OCI-LY7 (cell line): ENCODE results near the gene TNS1. TPM values are rescaled to one million over a fixed set of nuclear protein-coding genes. Genes with fewer than 3 reads are reported as not detected.

Experiments used
- BruUV-seq: library from RNA; stranded (reverse); fragments of 400-500 nt; replicated peaks from 2 replicates; lab custom pipeline; 2021; lab: Mats Ljungman, UMichigan
- CTCF ChIA-PET: fragments of 300-600 bp; sonication (Branson Sonifier 250); formaldehyde crosslinking; loops from one replicate; lab custom pipeline; 2022; ENCODE audit warnings: antibody characterized with exemption; ENCODE audit not compliant: unreplicated experiment; lab: Charles Lee
- POLR2A ChIA-PET: fragments of 300-600 bp; sonication (Branson Sonifier 250); formaldehyde crosslinking; loops from one replicate; lab custom pipeline; 2022; ENCODE audit warnings: antibody characterized with exemption; lab: Charles Lee
- DNase-seq: peaks from one replicate; pipeline ENCODE4 v3.0.0-alpha.2; 2015; ENCODE audit warnings: low spot score
- H2AFZ ChIP-seq: fragments of 200-600 bp; sonication (generic), shearing (Covaris generic); 2 replicates; pipeline ENCODE4 v1.6.1; 2014; ENCODE audit warnings: mild to moderate bottlenecking, antibody characterized with exemption, low read length, moderate library complexity
- H3K27ac ChIP-seq: fragments of 200-600 bp; sonication (generic); 2 replicates; pipeline ENCODE4 v1.5.1; 2014; ENCODE audit warnings: mixed run types, low read depth, mild to moderate bottlenecking, moderate library complexity, low read length, inconsistent platforms; ENCODE audit not compliant: poor library complexity, severe bottlenecking
- H3K36me3 ChIP-seq: fragments of 200-600 bp; sonication (generic); 2 replicates; pipeline ENCODE4 v1.6.1; 2014; ENCODE audit warnings: mild to moderate bottlenecking, antibody characterized with exemption, low read length, moderate library complexity, mixed read lengths; ENCODE audit not compliant: insufficient read depth
- H3K4me1 ChIP-seq: fragments of 200-600 bp; sonication (generic); 2 replicates; pipeline ENCODE4 v1.5.1; 2014; ENCODE audit warnings: mild to moderate bottlenecking, low read length; ENCODE audit not compliant: insufficient read depth, poor library complexity, severe bottlenecking
- H3K4me2 ChIP-seq: fragments of 200-600 bp; sonication (generic); 2 replicates; pipeline ENCODE4 v1.6.1; 2014; ENCODE audit warnings: mild to moderate bottlenecking, low read length
- H3K4me3 ChIP-seq: fragments of 200-600 bp; sonication (generic); 2 replicates; pipeline ENCODE4 v1.5.1; 2014; ENCODE audit warnings: mild to moderate bottlenecking, low read depth, low read length; ENCODE audit not compliant: poor library complexity, severe bottlenecking
- H3K79me2 ChIP-seq: fragments of 200-600 bp; sonication (generic); 2 replicates; pipeline ENCODE4 v1.6.1; 2016; ENCODE audit warnings: low read depth, mild to moderate bottlenecking, low read length, moderate library complexity, mixed read lengths; ENCODE audit not compliant: insufficient read depth
- H3K9me2 ChIP-seq: fragments of 200-600 bp; sonication (generic); 2 replicates; pipeline ENCODE4 v1.6.1; 2016; ENCODE audit warnings: mild to moderate bottlenecking, low read length, mixed read lengths; ENCODE audit not compliant: insufficient read depth
- H3K9me3 ChIP-seq: fragments of 200-600 bp; sonication (generic); 2 replicates; pipeline ENCODE4 v1.6.1; 2014; ENCODE audit warnings: mild to moderate bottlenecking, mixed run types, low read length, mixed read lengths
- H4K20me1 ChIP-seq: fragments of 200-600 bp; sonication (generic); 2 replicates; pipeline ENCODE4 v1.6.1; 2014; ENCODE audit warnings: mild to moderate bottlenecking, antibody characterized with exemption, low read length, moderate library complexity, mixed read lengths; ENCODE audit not compliant: insufficient read depth
- CTCF ChIP-seq: fragments of 200-600 bp; sonication (generic); conservative IDR thresholded peaks from 2 replicates; pipeline ENCODE4 v1.5.1; 2014; ENCODE audit warnings: mild to moderate bottlenecking, antibody characterized with exemption, low read length, moderate library complexity, mixed read lengths
- EZH2phosphoT487 ChIP-seq: fragments of 200-600 bp; sonication (generic); IDR thresholded peaks from 2 replicates; pipeline ENCODE4 v1.6.1; 2018; ENCODE audit warnings: low read depth, borderline replicate concordance, mild to moderate bottlenecking, mixed run types, antibody characterized with exemption, low read length, moderate library complexity, mixed read lengths
- intact Hi-C: fragments of 100-400 bp; cut with micrococcal nuclease; formaldehyde crosslinking; loops from one replicate; pipeline ENCODE4 v1.10.0; 2022; ENCODE audit not compliant: unreplicated experiment
- total RNA-seq, 2 experiments: library from RNA; depleted of rRNA in 1 of 2; stranded (reverse); fragments of >200 nt in 1 of 2; shearing (Covaris generic) in 1 of 2; gene quantifications; 2 replicates each; pipeline ENCODE4 v1.2.3, GENCODE V29; 2014 to 2022

The TNS1 gene
- total RNA-seq, 2 experiments from 2014 or later: not detected

- no peak overlapping the region for H2AFZ ChIP-seq
- H3K27ac ChIP-seq: no peak overlapping the region
- no peak for DNase-seq
- no peaks in the 10 kb centered on the region for H3K36me3 ChIP-seq
- no peak for TF ChIP-seq CTCF
- no peak for TF ChIP-seq EZH2phosphoT487
- no TSS peak for BruUV-seq
- H3K4me2 ChIP-seq: no peak overlapping the region
- no peaks in the 10 kb centered on the region for H3K79me2 ChIP-seq
- intact Hi-C loops: no loop called here
- H4K20me1 ChIP-seq: no peaks in the 10 kb centered on the region
- H3K4me3 ChIP-seq: no peak overlapping the region
- ChIA-PET CTCF (no interaction called here), POLR2A (no interaction called here)
- H3K4me1 ChIP-seq: no peaks in the 10 kb centered on the region
- no peaks in the 10 kb centered on the region for H3K9me2 ChIP-seq
- H3K9me3 ChIP-seq: no peaks in the 10 kb centered on the region
Observed at GRCh38 chr2:217821536-217822147, 181.2 kb downstream of the TNS1 start.

DNA sequence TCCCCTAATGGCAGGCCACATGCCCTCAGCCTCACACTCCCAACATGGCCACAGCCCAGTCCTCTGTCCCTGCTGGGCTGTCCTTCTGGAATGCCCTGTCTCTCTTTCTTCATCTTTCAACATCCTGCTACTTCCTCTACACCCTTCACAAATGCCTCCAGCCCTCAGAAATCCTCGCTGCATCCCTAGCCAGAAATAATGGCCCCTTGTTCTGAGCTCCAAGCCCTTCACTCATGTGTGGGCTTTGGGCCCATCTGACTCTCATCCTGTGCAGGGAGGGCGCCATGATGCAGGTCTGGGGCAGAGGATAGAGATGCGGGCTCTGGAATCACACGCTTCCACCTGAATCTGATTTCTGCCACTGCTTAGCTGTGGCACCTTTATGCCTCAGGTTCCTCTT, 181.9 kb downstream of the TNS1 start:
- CTCF ChIA-PET: no interaction called here
- H3K79me2 ChIP-seq: no peaks in the 10 kb centered on the region
- no peak overlapping the region for H3K4me2 ChIP-seq
- no peaks in the 10 kb centered on the region for H4K20me1 ChIP-seq
- H2AFZ ChIP-seq: no peak overlapping the region
- H3K36me3 ChIP-seq: no peaks in the 10 kb centered on the region
- TF ChIP-seq CTCF (no peak), EZH2phosphoT487 (no peak)
- intact Hi-C loops: no loop called here
- no peaks in the 10 kb centered on the region for H3K4me1 ChIP-seq
- no peak for DNase-seq
- POLR2A ChIA-PET: no interaction called here
- no TSS peak for BruUV-seq
- no peak overlapping the region for H3K27ac ChIP-seq
- H3K9me3 ChIP-seq: no peaks in the 10 kb centered on the region
- H3K4me3 ChIP-seq: no peak overlapping the region
- no peaks in the 10 kb centered on the region for H3K9me2 ChIP-seq

- H4K20me1 ChIP-seq: no peaks in the 10 kb centered on the region
- TF ChIP-seq EZH2phosphoT487 (no peak), CTCF (no peak)
- no peaks in the 10 kb centered on the region for H3K79me2 ChIP-seq
- POLR2A ChIA-PET: no interaction called here
- H3K4me2 ChIP-seq: no peak overlapping the region
- H2AFZ ChIP-seq: no peak overlapping the region
- no peaks in the 10 kb centered on the region for H3K4me1 ChIP-seq
- H3K27ac ChIP-seq: no peak overlapping the region
- H3K9me3 ChIP-seq: no peaks in the 10 kb centered on the region
- CTCF ChIA-PET: no interaction called here
- intact Hi-C loops: no loop called here
- H3K4me3 ChIP-seq: no peak overlapping the region
- no peaks in the 10 kb centered on the region for H3K9me2 ChIP-seq
- no peak for DNase-seq
- no TSS peak for BruUV-seq
- H3K36me3 ChIP-seq: no peaks in the 10 kb centered on the region
Observed at GRCh38 chr2:217820091-217820819, 182.5 kb downstream of the TNS1 start.
